HEK293 (cell line): ENCODE results near the gene MCM3AP.

Source experiments
- CTCF ChIA-PET: fragments of 350-600 bp; formaldehyde crosslinking; extraction: SDS; loops from one replicate; lab custom pipeline; 2021; ENCODE audit warnings: antibody characterized with exemption; lab: Yijun Ruan, JAX
- POLR2A ChIA-PET: fragments of 300-600 bp; formaldehyde crosslinking; extraction: SDS; loops from one replicate; lab custom pipeline; 2020; ENCODE audit warnings: antibody characterized with exemption, inconsistent platforms; lab: Yijun Ruan, JAX
- H3K27ac ChIP-seq: fragments of 200-500 bp; sonication (Bioruptor generic); 2 replicates; pipeline ENCODE4 v1.5.1; 2014; ENCODE audit warnings: low read depth, low read length, control low read depth, inconsistent platforms; ENCODE audit errors: extremely low read depth
- H3K36me3 ChIP-seq, 2 experiments: fragments of 200-500 bp in 1 of 2; sonication (Bioruptor generic) in 1 of 2; 1 replicate in 1 of 2; 2 replicates in 1 of 2; pipeline ENCODE4 v1.5.1; 2014 to 2017; ENCODE audit warnings: inconsistent platforms in 2 of 2, low read length in 2 of 2; ENCODE audit not compliant: control insufficient read depth in 2 of 2, insufficient read depth in 1 of 2
- H3K4me1 ChIP-seq: fragments of 200-500 bp; sonication (Bioruptor generic); 2 replicates; pipeline ENCODE4 v1.5.1; 2014; ENCODE audit warnings: mild to moderate bottlenecking, low read length, inconsistent platforms; ENCODE audit not compliant: control insufficient read depth, insufficient read depth
- H3K4me3 ChIP-seq: 2 replicates; pipeline ENCODE4 v1.5.1; 2011; ENCODE audit warnings: low read depth, mild to moderate bottlenecking, control low read depth, low read length, moderate library complexity
- H3K9me3 ChIP-seq: fragments of 200-500 bp; sonication (Bioruptor generic); 2 replicates; pipeline ENCODE4 v1.5.1; 2014; ENCODE audit warnings: low read depth, low read length, inconsistent platforms; ENCODE audit not compliant: control insufficient read depth, insufficient read depth
- GLIS2 ChIP-seq: fragments of 450-650 bp; formaldehyde crosslinking; IDR thresholded peaks from 2 replicates; pipeline ENCODE4 v1.5.1; 2016; ENCODE audit warnings: missing biosample characterization, missing genetic modification characterization
- HOXA7 ChIP-seq: sonication (generic); formaldehyde crosslinking; IDR thresholded peaks from 2 replicates; pipeline ENCODE4 v1.8.1; 2022; ENCODE audit warnings: missing genetic modification reagents, borderline replicate concordance
- KLF10 ChIP-seq: fragments of 450-650 bp; IDR thresholded peaks from 2 replicates; pipeline ENCODE4 v1.5.1; 2018; ENCODE audit warnings: missing biosample characterization, mild to moderate bottlenecking, missing genetic modification characterization
- OSR2 ChIP-seq: fragments of 450-650 bp; formaldehyde crosslinking; IDR thresholded peaks from 2 replicates; pipeline ENCODE4 v1.5.1; 2016; ENCODE audit warnings: missing biosample characterization, missing genetic modification characterization
- PRDM1 ChIP-seq: fragments of 450-650 bp; formaldehyde crosslinking; IDR thresholded peaks from 2 replicates; pipeline ENCODE4; 2016; ENCODE audit warnings: missing biosample characterization, missing genetic modification characterization
- REPIN1 ChIP-seq: fragments of 450-650 bp; formaldehyde crosslinking; IDR thresholded peaks from 2 replicates; pipeline ENCODE4 v1.5.1; 2017; ENCODE audit warnings: missing biosample characterization, missing genetic modification characterization, low read depth
- SP2 ChIP-seq: fragments of 450-650 bp; formaldehyde crosslinking; IDR thresholded peaks from 2 replicates; pipeline ENCODE4 v1.5.1; 2016; ENCODE audit warnings: missing biosample characterization, missing genetic modification characterization
- ZBTB10 ChIP-seq: fragments of 450-650 bp; formaldehyde crosslinking; IDR thresholded peaks from 2 replicates; pipeline ENCODE4 v1.5.1; 2016; ENCODE audit warnings: missing biosample characterization, missing genetic modification characterization
- ZBTB17 ChIP-seq: fragments of 450-650 bp; formaldehyde crosslinking; IDR thresholded peaks from 2 replicates; pipeline ENCODE4 v1.5.1; 2016; ENCODE audit warnings: missing biosample characterization, missing genetic modification characterization
- ZBTB8A ChIP-seq: fragments of 450-650 bp; formaldehyde crosslinking; IDR thresholded peaks from 2 replicates; pipeline ENCODE4 v1.5.1; 2016; ENCODE audit warnings: missing biosample characterization, missing genetic modification characterization
- ZFP3 ChIP-seq: fragments of 450-650 bp; formaldehyde crosslinking; IDR thresholded peaks from 2 replicates; pipeline ENCODE4 v1.5.1; 2016; ENCODE audit warnings: low read depth, missing biosample characterization, missing genetic modification characterization
- ZNF112 ChIP-seq: fragments of 450-650 bp; formaldehyde crosslinking; IDR thresholded peaks from 2 replicates; pipeline ENCODE4 v1.5.0; 2017; ENCODE audit warnings: missing biosample characterization, missing genetic modification characterization
- ZNF121 ChIP-seq: fragments of 450-650 bp; formaldehyde crosslinking; IDR thresholded peaks from 2 replicates; pipeline ENCODE4 v1.5.1; 2016; ENCODE audit warnings: missing biosample characterization, missing genetic modification characterization
- ZNF211 ChIP-seq: fragments of 450-650 bp; formaldehyde crosslinking; IDR thresholded peaks from 2 replicates; pipeline ENCODE4 v1.5.1; 2016; ENCODE audit warnings: low read depth, missing biosample characterization, missing genetic modification characterization
- ZNF214 ChIP-seq: fragments of 450-650 bp; formaldehyde crosslinking; IDR thresholded peaks from 2 replicates; pipeline ENCODE4 v1.5.1; 2017; ENCODE audit warnings: missing biosample characterization, mild to moderate bottlenecking, missing genetic modification characterization, borderline replicate concordance
- ZNF341 ChIP-seq: fragments of 450-650 bp; formaldehyde crosslinking; IDR thresholded peaks from 2 replicates; pipeline ENCODE4; 2016; ENCODE audit warnings: low read depth, missing biosample characterization, missing genetic modification characterization
- ZNF423 ChIP-seq: fragments of 450-650 bp; formaldehyde crosslinking; IDR thresholded peaks from 2 replicates; pipeline ENCODE4 v1.5.1; 2016; ENCODE audit warnings: missing biosample characterization, missing genetic modification characterization
- ZNF521 ChIP-seq: fragments of 450-650 bp; formaldehyde crosslinking; IDR thresholded peaks from 2 replicates; pipeline ENCODE4 v1.5.1; 2017; ENCODE audit warnings: missing biosample characterization, mild to moderate bottlenecking, missing genetic modification characterization
- ZNF548 ChIP-seq: fragments of 450-650 bp; formaldehyde crosslinking; IDR thresholded peaks from 2 replicates; pipeline ENCODE4 v1.5.1; 2016; ENCODE audit warnings: missing biosample characterization, missing genetic modification characterization
- ZNF600 ChIP-seq: fragments of 450-650 bp; formaldehyde crosslinking; IDR thresholded peaks from 2 replicates; pipeline ENCODE4 v1.5.1; 2016; ENCODE audit warnings: missing biosample characterization, missing genetic modification characterization
- ZNF664 ChIP-seq: fragments of 450-650 bp; formaldehyde crosslinking; IDR thresholded peaks from 2 replicates; pipeline ENCODE4 v1.5.1; 2016; ENCODE audit warnings: missing biosample characterization, missing genetic modification characterization
- TF ChIP-seq, protein P1 (sequence below): fragments of 450-650 bp; formaldehyde crosslinking; IDR thresholded peaks from 2 replicates; pipeline ENCODE4 v1.5.1; 2016; ENCODE audit warnings: missing biosample characterization, missing genetic modification characterization

MCM3AP gene

GRCh38 chr21:46328151-46328550 is 42.7 kb upstream of the MCM3AP start (continued):
- no peak for TF ChIP-seq KLF10 (tag by site-specific recombination)
- TF ChIP-seq, all 188 proteins: peak for 0

DNA sequence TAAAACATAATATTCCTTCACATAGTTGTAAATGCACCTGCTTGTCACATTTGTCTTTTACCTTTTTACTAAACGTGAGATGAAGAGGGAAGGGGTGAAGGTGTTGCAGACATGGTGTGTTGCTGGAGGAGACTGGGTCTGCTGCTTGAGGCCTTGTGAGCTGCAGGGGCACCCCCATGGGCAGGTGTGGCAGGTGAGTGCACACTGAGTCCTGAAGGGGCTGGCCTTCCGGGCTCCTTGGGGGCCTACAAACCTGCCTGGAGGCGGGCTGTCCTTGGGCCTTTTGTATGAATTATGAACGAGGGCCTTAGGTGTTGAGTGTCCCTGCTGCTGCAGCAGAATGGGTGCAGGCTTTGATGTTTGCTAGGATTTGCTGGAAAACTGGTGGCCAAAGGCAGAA is 42.3 kb upstream of the MCM3AP start:
- H3K36me3 ChIP-seq, result peaks cover 55 to 60% of the 10 kb centered on the region in 2 experiments
- TF ChIP-seq ZFP3 (tag by site-specific recombination) (no peak), ZNF664 (no peak), ZNF548 (tag by site-specific recombination) (no peak), ZNF341 (tag by site-specific recombination) (no peak), KLF10 (tag by site-specific recombination) (no peak), ZNF521 (tag by site-specific recombination) (no peak), ZNF211 (tag by site-specific recombination) (no peak), ZNF112 (tag by site-specific recombination) (no peak), REPIN1 (tag by site-specific recombination) (no peak), GLIS2 (tag by site-specific recombination) (no peak), HOXA7 (CRISPR knock-in tag) (no peak), ZNF121 (tag by site-specific recombination) (no peak)
- POLR2A ChIA-PET, result no interaction called here

DNA sequence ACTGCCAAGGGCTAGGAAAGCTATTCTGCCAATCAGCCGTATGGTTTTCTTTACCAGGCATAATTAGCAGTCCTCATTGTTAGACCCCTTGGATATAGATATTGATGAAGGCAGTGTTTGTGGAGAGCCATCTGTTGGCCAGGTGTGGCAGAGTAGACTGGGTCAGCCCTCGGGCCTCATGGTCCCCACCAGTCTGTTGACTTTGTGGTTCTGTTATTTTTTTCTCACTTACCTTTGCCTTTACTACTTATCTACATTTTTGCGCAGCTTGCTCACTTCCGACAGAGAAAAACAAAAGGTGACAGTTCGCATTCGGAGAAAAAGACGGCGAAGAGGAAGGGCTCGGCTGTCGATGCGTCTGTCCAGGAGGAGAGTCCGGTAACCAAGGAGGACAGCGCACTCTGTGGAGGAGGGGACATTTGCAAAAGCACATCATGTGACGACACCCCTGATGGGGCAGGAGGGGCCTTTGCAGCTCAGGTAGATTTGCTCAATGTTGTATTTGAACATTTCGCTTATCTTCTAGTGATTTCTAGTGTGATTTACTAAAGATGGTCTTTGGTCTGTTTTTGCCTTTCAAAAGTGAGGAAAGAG is 40.8 kb upstream of the MCM3AP start:
- Histone ChIP-seq H3K27ac (no peak overlapping the region), H3K4me3 (no peak overlapping the region), H3K4me1 (peaks cover 18% of the 10 kb centered on the region), H3K36me3 (peaks cover 45 to 61% of the 10 kb centered on the region in 2 experiments), H3K9me3 (no peaks in the 10 kb centered on the region)
- ChIA-PET POLR2A (interaction anchor here (1.2 to 1.4 kb wide), 2 partner anchors 183 to 313 kb away, joined by 3 read pairs; no protein-coding TSS in a partner anchor), CTCF (interaction anchor here (0.5 to 1.7 kb wide), 6 partner anchors 12 to 335 kb away, joined by 3 to 5 read pairs (median 3); partner anchors contain the start of gene YBEY)
- no peak for TF ChIP-seq OSR2 (tag by site-specific recombination)

More for the DNA sequence above, 42.3 kb upstream of the MCM3AP start:
- peaks cover 9% of the 10 kb centered on the region for H3K4me1 ChIP-seq
- CTCF ChIA-PET, result no interaction called here
- H3K27ac ChIP-seq, result no peak overlapping the region
- H3K4me3 ChIP-seq, result no peak overlapping the region
- H3K9me3 ChIP-seq, result no peaks in the 10 kb centered on the region

- peaks cover 37 to 55% of the 10 kb centered on the region in 2 experiments for H3K36me3 ChIP-seq
- peak overlapping the region; percentile 68 for H3K4me3 ChIP-seq
- ChIA-PET POLR2A (interaction anchor here (0.5 to 1.4 kb wide), 8 partner anchors 10 to 314 kb away, joined by 3 to 9 read pairs (median 4); partner anchors contain the start of genes MCM3AP, PRMT2 and YBEY), CTCF (interaction anchor here (0.5 to 1.7 kb wide), 8 partner anchors 13 to 336 kb away, joined by 3 to 6 read pairs (median 3); no protein-coding TSS in a partner anchor)
- no peaks in the 10 kb centered on the region for H3K9me3 ChIP-seq
- H3K4me1 ChIP-seq, result peaks cover 19% of the 10 kb centered on the region
- H3K27ac ChIP-seq, result peak overlapping the region; percentile 93
- TF ChIP-seq PRDM1 (tag by site-specific recombination) (no peak), SP2 (tag by site-specific recombination) (peak; percentile 53), ZBTB8A (peak; percentile 66), REPIN1 (tag by site-specific recombination) (no peak), ZBTB10 (tag by site-specific recombination) (peak; percentile 44; the same call in 1 of the 2 replicates), ZNF600 (tag by site-specific recombination) (peak; percentile 89), ZNF423 (tag by site-specific recombination) (0 out of 2 replicates have a peak, but pooled peaks have one; percentile 7), ZBTB17 (tag by site-specific recombination) (peak; percentile 87), OSR2 (tag by site-specific recombination) (peak; percentile 81), ZNF214 (tag by site-specific recombination) (no peak)
- TF ChIP-seq, protein P1, sequence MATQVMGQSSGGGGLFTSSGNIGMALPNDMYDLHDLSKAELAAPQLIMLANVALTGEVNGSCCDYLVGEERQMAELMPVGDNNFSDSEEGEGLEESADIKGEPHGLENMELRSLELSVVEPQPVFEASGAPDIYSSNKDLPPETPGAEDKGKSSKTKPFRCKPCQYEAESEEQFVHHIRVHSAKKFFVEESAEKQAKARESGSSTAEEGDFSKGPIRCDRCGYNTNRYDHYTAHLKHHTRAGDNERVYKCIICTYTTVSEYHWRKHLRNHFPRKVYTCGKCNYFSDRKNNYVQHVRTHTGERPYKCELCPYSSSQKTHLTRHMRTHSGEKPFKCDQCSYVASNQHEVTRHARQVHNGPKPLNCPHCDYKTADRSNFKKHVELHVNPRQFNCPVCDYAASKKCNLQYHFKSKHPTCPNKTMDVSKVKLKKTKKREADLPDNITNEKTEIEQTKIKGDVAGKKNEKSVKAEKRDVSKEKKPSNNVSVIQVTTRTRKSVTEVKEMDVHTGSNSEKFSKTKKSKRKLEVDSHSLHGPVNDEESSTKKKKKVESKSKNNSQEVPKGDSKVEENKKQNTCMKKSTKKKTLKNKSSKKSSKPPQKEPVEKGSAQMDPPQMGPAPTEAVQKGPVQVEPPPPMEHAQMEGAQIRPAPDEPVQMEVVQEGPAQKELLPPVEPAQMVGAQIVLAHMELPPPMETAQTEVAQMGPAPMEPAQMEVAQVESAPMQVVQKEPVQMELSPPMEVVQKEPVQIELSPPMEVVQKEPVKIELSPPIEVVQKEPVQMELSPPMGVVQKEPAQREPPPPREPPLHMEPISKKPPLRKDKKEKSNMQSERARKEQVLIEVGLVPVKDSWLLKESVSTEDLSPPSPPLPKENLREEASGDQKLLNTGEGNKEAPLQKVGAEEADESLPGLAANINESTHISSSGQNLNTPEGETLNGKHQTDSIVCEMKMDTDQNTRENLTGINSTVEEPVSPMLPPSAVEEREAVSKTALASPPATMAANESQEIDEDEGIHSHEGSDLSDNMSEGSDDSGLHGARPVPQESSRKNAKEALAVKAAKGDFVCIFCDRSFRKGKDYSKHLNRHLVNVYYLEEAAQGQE (tag by site-specific recombination), result peak; percentile 62; the same call in 1 of the 2 replicates
Measured at GRCh38 chr21:46325073-46325912, 39.9 kb upstream of the MCM3AP start.
